Cardiac muscle cell (in vitro differentiated cells and primary cell): ENCODE results near the gene IDE. TPM values are rescaled to one million over a fixed set of nuclear protein-coding genes. Genes with fewer than 3 reads are reported as not detected.
"Not testable (repeated sequence)": the region's sequence is repeated elsewhere in the genome, so short reads cannot be mapped to it uniquely, and the experiment has no call there.

Source experiments
- DNase-seq, 2 donors: peaks; one replicate each; pipeline versions ENCODE4 v3.0.0 to v3.0.0-alpha.2; 2010 to 2017; ENCODE audit warnings: low read depth in 1 of 2, low spot score in 1 of 2
- H3K27ac ChIP-seq: fragments of 200-600 bp; sonication (generic); 2 replicates; pipeline ENCODE4 v1.5.1; 2016
- H3K27me3 ChIP-seq: fragments of 200-600 bp; sonication (generic); 2 replicates; pipeline ENCODE4 v1.6.0; 2016; ENCODE audit warnings: control low read depth
- H3K36me3 ChIP-seq: fragments of 200-600 bp; sonication (generic); 2 replicates; pipeline ENCODE4 v1.5.1; 2016; ENCODE audit warnings: control low read depth
- H3K4me1 ChIP-seq: fragments of 200-600 bp; sonication (generic); 2 replicates; pipeline ENCODE4 v1.8.1; 2017; ENCODE audit warnings: low read depth, mild to moderate bottlenecking, mixed run types
- H3K4me3 ChIP-seq: fragments of 200-600 bp; sonication (generic); 2 replicates; pipeline ENCODE4 v1.5.1; 2016; ENCODE audit warnings: mild to moderate bottlenecking
- H3K9me3 ChIP-seq: fragments of 200-600 bp; sonication (generic); 2 replicates; pipeline ENCODE4 v1.5.1; 2017; ENCODE audit warnings: low read depth, mild to moderate bottlenecking, control low read depth
- polyA plus RNA-seq: library from polyadenylated mRNA; unstranded; fragments of >200 nt; fragmentation: Nextera tagmentation; extraction: Ambion mirVana; gene quantifications from 2 replicates; pipeline ENCODE4 v1.2.1, GENCODE V29; 2016
- total RNA-seq: library from RNA; depleted of rRNA; stranded (reverse); fragments of >200 nt; gene quantifications from 2 replicates; pipeline ENCODE4 v1.2.3, GENCODE V29; 2016
- TF ChIP-seq, protein P1 (sequence below): IDR thresholded peaks from 2 replicates; pipeline ENCODE4 v1.5.1; 2012; ENCODE audit warnings: low read depth, mild to moderate bottlenecking, low read length

The IDE gene
- total and polyA plus RNA-seq, 2 experiments from 2014 or later, result 23.2 to 30.0 TPM

DNA sequence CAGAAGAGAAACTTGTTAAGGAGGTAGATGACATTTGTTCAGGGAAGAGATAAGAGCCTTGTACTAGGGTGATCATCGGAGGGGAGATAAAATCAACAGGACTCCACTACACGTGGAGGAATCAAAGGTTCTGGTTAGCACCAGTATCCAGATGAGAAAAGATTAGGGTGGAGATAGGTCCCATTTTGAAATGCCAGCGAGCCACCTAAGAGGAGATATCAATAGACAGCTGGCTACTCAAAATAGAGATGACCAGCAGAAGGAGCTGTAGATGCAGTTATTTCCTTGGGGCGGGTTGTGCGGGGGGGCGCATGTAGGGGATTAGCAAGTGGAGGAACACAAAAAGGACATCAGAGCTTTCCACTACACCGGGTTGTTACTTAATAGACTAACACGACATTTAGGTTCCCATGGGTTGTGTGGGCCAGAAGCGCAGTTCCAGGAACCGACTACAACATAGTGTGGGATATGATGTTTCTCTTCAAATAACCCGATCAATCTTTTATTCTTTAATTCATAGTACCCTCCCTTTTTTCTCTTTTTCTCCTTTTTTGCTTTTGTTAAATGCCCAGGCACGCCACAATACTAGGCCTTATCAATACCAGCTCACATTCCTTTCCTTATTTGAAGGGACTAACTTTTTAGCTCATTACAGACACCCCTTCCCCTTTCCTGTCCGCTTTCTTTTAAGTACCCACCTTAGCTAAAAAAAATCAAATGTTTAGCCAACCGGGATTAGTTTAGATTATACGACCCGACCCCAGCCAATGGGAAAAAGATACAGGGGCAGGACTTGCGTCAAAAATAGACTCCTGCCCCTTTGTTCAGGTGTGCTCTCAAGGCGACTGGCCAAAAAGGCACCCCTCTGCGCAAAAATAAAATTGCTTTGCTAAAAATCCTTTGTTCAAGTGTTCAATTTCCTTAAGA lies 17.0 kb upstream of the IDE start:
- TF ChIP-seq, protein P1, sequence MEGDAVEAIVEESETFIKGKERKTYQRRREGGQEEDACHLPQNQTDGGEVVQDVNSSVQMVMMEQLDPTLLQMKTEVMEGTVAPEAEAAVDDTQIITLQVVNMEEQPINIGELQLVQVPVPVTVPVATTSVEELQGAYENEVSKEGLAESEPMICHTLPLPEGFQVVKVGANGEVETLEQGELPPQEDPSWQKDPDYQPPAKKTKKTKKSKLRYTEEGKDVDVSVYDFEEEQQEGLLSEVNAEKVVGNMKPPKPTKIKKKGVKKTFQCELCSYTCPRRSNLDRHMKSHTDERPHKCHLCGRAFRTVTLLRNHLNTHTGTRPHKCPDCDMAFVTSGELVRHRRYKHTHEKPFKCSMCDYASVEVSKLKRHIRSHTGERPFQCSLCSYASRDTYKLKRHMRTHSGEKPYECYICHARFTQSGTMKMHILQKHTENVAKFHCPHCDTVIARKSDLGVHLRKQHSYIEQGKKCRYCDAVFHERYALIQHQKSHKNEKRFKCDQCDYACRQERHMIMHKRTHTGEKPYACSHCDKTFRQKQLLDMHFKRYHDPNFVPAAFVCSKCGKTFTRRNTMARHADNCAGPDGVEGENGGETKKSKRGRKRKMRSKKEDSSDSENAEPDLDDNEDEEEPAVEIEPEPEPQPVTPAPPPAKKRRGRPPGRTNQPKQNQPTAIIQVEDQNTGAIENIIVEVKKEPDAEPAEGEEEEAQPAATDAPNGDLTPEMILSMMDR, result peak; percentile 39
- H3K4me3 ChIP-seq, result peak overlapping the region; percentile 27
- H3K27me3 ChIP-seq, result no peaks in the 10 kb centered on the region

DNA sequence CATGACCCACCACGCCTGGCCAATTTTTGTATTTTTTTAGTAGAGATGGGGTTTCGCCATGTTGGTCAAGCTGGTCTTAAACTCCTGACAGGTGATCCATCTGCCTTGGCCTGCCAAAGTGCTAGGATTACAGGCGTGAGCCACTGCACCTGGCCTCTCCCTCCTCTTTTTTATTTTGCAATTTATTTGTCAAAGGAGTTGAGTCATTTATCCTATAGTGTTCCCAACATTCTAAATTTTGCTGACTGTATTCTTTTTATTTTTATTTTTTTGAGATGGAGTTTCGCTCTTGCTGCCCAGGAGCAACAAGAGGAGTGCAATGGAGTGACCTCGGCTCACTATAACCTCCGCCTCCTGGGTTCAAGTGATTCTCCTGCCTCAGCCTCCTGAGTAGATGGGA lies 8.5 kb upstream of the IDE start:
- H3K4me3 ChIP-seq, H3K4me1 ChIP-seq, H3K36me3 ChIP-seq, H3K27ac ChIP-seq, H3K27me3 ChIP-seq, H3K9me3 ChIP-seq, DNase-seq: not testable (repeated sequence)

More for the DNA sequence above, 17.0 kb upstream of the IDE start:
- Histone ChIP-seq H3K36me3 (no peaks in the 10 kb centered on the region), H3K27ac (peak overlapping the region; percentile 95), H3K9me3 (no peaks in the 10 kb centered on the region), H3K4me1 (peaks cover 18% of the 10 kb centered on the region)
- DNase-seq, result peak; percentile 11 to 68

GRCh38 chr10:92575961-92576360 lies 2.1 kb upstream of the IDE start:
- Histone ChIP-seq H3K27ac (no peak overlapping the region), H3K36me3 (no peaks in the 10 kb centered on the region), H3K4me1 (peaks cover 18% of the 10 kb centered on the region), H3K27me3 (no peaks in the 10 kb centered on the region), H3K4me3 (no peak overlapping the region), H3K9me3 (no peaks in the 10 kb centered on the region)
- peak in 1 of 2 donors; percentile 51 for DNase-seq
- TF ChIP-seq, protein P1, result no peak

DNA sequence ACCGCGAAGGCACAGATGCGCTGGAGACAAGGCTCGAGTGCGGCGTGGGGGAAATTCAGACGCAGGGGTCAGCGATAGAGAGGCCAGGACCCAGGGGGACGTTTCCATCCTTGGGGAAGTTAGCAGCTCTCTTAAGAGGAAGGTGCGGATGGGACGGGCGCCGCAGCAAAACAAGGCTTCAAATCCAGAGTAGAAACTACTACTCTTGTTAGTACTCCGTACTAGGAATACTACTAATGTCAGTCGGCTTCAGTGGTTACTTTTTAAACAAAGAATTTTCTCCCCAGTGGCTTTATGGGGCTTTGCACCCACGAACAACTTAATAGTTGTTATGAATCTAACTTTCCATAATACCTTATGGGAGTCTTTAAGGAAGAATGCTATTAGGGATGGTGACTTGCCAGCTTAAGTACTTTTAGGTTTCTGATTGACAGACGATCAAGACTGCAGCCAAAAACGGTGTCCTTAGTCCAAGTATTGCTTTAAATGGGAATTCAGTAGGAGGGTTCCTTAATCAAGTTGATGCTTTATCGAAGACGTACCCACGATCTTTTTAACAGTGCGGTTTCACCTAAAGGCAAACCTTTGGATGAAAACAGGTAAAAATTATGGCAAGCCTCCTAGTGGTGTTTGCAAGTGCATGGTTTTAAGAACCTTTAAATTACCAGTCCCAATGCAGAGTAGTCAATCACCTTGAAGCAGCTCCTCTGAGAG lies 812 bp upstream of the IDE start:
- no peak for DNase-seq

GRCh38 chr10:92573091-92573797 lies 649 bp downstream of the IDE start:
- Histone ChIP-seq H3K4me1 (peaks cover 18% of the 10 kb centered on the region), H3K36me3 (peaks cover 4% of the 10 kb centered on the region), H3K27me3 (no peaks in the 10 kb centered on the region), H3K9me3 (no peaks in the 10 kb centered on the region), H3K27ac (peak overlapping the region; percentile 93), H3K4me3 (peak overlapping the region; percentile 65)
- peak; percentile 47 to 56 for DNase-seq
- TF ChIP-seq, protein P1, result peak; percentile 10

More for the DNA sequence above, 812 bp upstream of the IDE start:
- H3K4me3 ChIP-seq, result peak overlapping the region; percentile 65
- peaks cover 18% of the 10 kb centered on the region for H3K4me1 ChIP-seq
- H3K27ac ChIP-seq, result peak overlapping the region; percentile 93
- H3K36me3 ChIP-seq, result no peaks in the 10 kb centered on the region
- no peaks in the 10 kb centered on the region for H3K27me3 ChIP-seq
- H3K9me3 ChIP-seq, result no peaks in the 10 kb centered on the region
- TF ChIP-seq, protein P1, result no peak
